GOT3 (cell line): ENCODE measurements around the gene PTP4A2.
"Not testable (repeated sequence)": the region's sequence is repeated elsewhere in the genome, so short reads cannot be mapped to it uniquely, and the experiment has no call there.

Experiments
- DNase-seq: peaks from one replicate; lab custom pipeline; 2025; ENCODE audit warnings: mixed read lengths; lab: John Stamatoyannopoulos, UW

Gene PTP4A2

DNA sequence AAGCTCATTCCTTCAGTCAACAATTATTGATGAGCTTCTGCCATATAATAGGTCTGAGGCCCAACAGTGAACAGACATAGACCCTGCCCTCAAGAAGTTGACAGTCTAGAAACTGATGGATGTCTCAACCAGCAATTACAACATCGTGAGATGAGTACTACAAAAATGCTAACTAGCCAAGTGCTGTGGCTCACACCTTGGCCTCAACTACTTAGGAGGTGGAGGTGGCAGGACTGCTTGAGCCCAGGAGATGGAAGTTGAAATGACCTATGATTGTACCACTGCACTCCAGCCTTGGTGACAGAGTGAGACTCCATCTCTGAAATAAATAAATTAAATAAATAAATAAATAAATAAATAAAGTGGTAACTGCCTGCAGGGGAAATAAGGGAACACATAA is 11.7 kb upstream of the PTP4A2 start:
- DNase-seq, result no peak

- not testable (repeated sequence) for DNase-seq
Measured at GRCh38 chr1:31945677-31946076, 7.5 kb upstream of the PTP4A2 start.

- no peak for DNase-seq
Measured at GRCh38 chr1:31944205-31945089, 6.3 kb upstream of the PTP4A2 start.

GRCh38 chr1:31943546-31944184 is 5.5 kb upstream of the PTP4A2 start:
- no peak for DNase-seq

DNA sequence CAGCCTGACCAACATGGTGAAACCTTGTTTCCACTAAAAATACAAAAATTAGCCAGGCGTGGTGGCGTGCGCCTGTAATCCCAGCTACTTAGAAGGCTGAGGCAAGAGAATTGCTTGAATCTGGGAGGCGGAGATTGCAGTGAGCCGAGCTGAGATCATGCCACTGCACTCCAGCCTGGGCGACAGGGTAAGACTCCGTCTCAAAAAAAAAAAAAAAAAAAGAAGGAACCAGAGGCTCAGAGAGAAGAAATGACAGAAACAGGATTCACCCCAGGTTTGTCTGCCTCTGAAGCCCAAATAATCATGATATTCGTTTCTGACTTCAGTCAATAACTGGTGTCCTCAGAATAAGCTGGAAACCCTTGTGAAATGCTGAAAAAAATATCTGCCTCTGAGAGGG is 3.9 kb upstream of the PTP4A2 start:
- DNase-seq, result not testable (repeated sequence)

DNA sequence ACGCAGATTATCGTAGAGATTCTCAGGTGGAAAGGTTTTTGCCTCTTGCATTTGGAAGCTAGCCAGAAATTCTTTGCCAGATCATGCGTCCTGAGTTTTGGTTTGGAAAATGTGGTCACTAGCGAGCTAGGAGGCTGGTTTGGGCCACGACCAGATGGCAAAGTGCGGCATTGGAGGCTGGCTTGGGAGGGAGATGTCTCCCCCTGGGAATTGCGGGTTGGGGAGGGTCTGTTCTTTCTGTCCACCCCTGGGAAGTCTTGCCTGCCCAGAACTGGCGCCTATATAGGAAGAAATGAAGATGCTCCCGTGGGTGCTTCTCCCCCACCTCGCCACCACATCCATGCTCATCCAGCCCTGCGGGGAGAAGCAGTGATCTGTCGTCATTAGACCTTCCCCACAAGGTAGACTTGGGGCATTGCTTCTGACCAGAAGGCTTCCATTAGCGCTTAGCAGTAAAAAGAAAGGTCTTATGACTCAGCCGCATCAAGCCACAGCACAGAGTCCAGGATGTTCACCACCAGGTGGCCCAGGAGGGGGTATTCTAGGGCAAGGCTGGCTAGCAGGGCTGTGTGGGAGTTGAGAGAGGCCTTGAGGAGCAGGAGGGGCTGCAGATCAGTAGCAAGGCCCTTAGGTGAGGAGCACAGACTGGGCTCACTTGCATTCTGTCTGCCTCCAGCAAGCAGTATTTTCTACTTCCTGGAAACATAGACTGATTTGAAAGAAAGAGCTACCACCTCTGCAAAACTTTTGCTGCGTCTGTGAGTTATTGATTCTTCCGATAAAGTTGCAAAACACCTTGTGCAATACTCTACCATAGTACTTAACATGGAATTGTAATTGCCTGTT is 1.5 kb upstream of the PTP4A2 start:
- DNase-seq, result peak; percentile 37

DNA sequence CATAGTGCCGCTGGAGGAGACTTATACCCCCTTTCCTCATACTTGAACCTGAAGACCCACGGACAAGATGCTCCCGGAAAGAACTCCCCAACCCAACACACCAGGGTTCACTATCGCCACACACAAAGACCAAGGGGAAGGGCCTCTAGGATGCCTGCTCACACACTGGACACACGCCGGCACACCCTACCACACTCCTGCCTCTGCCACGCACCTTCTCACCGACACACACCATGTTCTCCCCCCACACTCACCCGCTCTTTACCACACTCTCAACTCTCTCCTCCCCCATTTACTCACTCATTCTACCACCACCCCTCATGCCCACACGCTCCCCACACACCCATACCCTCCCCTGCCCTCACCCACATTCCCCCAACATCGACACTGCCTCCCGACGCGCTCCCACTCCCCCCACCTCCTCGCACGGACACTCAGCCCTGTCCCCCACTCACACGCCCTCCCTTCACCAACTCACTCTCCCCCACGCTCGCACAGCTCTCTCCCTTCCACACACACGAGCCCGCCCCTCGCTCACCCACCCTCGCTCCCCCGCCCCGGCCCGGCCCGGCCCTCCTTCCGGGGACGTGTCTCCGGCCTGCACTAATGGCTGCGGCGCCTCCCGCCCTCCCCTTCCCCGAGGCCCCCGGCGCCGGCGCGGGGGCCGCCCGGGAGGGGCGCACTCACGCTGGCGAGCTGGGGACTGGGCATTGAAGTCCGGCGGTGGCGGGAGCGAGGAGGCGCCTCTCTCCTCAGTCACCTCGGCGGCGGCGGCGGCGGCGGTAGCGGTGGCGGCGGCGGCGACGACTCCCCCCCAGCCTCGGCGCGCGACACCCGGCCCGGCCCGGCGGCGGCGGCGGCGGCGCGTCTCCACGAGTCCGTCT is 626 bp downstream of the PTP4A2 start:
- no peak for DNase-seq

- no peak for DNase-seq
Measured at GRCh38 chr1:31936981-31937299, 1.2 kb downstream of the PTP4A2 start.

DNA sequence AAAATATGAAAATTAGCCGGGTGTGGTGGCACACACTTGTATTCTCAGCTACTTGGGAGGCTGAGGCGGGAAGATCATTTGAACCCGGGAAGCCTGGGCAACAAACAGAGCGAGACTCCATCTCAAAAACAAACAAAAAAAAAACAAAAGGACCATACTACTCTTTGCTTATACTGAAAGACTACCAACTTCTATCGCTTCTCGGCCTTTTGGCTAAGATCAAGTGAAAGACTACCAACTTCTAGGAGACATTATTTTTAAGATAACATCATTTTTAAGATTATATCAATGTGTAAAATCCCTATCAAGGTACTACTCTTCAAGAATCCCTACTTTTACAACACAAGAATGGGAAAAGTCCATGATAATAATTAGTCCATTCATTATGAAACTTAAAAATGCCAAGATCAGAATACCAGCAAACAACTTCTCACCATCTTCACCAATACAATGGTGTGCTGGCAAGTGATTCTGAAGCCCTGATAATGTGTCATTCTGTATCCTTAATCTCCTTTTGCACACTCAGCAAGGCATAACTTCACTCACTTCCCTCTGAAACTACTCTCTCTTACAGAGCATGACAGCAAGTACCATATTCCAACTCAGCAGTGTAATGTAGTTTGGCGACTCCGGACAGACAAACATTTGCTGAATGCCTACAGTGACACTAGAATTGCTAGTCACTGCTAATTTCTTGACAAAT is 1.7 kb downstream of the PTP4A2 start:
- DNase-seq, result no peak

GRCh38 chr1:31934706-31935629 is 3.2 kb downstream of the PTP4A2 start:
- DNase-seq, result no peak

- DNase-seq, result no peak
Measured at GRCh38 chr1:31932491-31933316, 5.5 kb downstream of the PTP4A2 start.

- DNase-seq, result no peak
Measured at GRCh38 chr1:31931593-31932225, 6.5 kb downstream of the PTP4A2 start.

GRCh38 chr1:31930836-31931592 is 7.2 kb downstream of the PTP4A2 start:
- no peak for DNase-seq

DNA sequence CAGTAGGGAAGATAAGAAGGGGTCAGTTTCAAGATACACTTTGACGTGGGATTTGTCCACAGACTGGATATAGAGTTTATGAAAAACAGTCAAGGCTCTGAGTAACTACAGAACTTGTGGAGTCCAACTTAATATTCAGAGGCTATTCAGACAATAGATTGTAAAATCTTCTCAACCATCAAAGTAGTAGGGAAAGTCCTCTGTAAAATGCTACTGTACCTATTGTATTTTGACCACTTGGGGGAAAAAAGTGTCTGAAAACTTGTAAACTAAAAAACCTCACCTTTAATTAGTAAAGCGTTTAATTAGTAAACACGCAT is 10.5 kb downstream of the PTP4A2 start:
- DNase-seq, result no peak

DNA sequence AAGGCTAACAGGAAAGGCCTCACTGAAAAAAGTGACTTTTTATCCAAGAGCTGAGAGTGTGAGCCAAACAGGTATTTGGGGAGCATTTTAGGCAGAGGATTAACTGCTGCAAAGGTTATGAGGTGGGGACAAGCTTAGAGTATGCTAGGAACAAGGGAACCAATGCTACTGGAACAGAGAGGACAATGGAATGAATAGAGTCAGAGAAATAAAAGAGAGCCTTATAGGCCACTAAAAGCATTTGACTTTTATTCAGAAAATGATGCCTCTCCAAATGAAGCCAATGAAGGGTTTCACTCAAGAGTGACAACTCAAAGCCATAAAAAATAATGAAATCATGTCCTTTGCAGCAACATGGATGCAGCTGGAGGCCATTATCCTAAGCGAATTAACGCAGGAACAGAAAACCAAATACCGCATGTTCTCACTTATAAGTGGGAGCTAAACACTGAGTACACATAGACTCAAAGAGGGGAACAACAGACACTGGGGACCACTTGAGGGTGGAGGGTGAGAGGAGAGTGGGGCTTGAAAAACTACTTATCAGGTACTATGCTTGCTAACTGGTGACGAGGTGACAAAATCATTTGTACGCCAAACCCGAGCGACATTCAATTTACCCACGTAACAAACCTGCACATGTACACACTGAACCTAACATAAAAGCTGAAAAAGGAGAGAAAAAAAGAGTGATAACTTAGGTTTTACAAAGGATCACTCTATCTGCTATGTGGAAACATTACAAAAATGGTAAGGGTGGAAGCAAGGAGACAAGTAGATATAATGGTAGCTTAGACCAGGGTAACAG is 11.1 kb downstream of the PTP4A2 start:
- DNase-seq, result no peak

- DNase-seq, result no peak
Measured at GRCh38 chr1:31926252-31926651, 11.9 kb downstream of the PTP4A2 start.

GRCh38 chr1:31925824-31926223 is 12.3 kb downstream of the PTP4A2 start:
- DNase-seq, result not testable (repeated sequence)
